Esophagus muscularis mucosa (tissue), 4 donors: Measurements from ENCODE around the gene SULT1A1.

ENCODE experiments used
- EP300 ChIP-seq: sonication (generic); formaldehyde crosslinking; IDR thresholded peaks from one replicate; pipeline ENCODE4 v1.6.1; 2017; ENCODE audit warnings: antibody characterized with exemption
- POLR2A ChIP-seq: fragments of 450-650 bp; IDR thresholded peaks from one replicate; pipeline ENCODE4 v1.6.1; 2017; ENCODE audit warnings: antibody characterized with exemption, moderate library complexity, mild to moderate bottlenecking, low read depth
- POLR2AphosphoS5 ChIP-seq, 2 donors: sonication (generic); formaldehyde crosslinking; IDR thresholded peaks; one replicate each; pipeline ENCODE4 v1.6.1; 2017; ENCODE audit warnings: antibody characterized with exemption in 2 of 2
- TF ChIP-seq, protein P1 (sequence below), 3 experiments: fragments of 200-600 bp in 2 of 3; fragments of 450-650 bp in 1 of 3; sonication (generic) in 2 of 3; IDR thresholded peaks; one replicate each; pipeline ENCODE4 v1.5.1; 2017 to 2019; ENCODE audit warnings: antibody characterized with exemption in 3 of 3, mild to moderate bottlenecking in 2 of 3, moderate library complexity in 1 of 3

DNA sequence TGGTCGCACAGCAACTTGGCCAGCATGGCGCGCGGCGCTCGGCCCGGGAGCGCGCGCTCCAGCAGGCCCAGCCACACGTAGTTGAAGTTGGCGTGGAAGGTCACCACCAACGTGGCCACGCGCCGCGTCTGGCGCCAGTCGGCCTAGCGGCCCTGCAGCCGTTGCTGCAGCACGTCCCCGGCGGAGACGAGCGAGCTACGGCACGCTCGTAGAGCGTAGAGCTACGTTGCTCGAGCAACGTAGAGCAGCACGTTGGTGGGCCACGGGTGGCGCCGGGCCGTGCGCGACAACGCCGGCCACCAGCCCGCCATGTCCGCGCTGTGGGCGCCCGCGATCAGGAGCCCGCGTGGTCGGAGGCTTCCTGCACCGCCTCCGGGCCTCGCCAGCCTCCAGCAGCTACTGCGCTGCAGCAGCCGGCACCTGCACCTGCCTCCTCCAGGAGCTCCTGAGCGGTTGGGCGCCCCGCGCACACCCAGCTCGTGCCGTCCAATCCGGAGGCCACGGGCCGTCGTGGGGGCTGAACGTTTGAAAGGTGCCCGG, 13.4 kb upstream of the SULT1A1 start:
- TF ChIP-seq POLR2A (no peak), EP300 (no peak), POLR2AphosphoS5 (IDR thresholded peaks at IDR 0.05) (peak in 1 of 2 donors; percentile 20)
- TF ChIP-seq, protein P1, sequence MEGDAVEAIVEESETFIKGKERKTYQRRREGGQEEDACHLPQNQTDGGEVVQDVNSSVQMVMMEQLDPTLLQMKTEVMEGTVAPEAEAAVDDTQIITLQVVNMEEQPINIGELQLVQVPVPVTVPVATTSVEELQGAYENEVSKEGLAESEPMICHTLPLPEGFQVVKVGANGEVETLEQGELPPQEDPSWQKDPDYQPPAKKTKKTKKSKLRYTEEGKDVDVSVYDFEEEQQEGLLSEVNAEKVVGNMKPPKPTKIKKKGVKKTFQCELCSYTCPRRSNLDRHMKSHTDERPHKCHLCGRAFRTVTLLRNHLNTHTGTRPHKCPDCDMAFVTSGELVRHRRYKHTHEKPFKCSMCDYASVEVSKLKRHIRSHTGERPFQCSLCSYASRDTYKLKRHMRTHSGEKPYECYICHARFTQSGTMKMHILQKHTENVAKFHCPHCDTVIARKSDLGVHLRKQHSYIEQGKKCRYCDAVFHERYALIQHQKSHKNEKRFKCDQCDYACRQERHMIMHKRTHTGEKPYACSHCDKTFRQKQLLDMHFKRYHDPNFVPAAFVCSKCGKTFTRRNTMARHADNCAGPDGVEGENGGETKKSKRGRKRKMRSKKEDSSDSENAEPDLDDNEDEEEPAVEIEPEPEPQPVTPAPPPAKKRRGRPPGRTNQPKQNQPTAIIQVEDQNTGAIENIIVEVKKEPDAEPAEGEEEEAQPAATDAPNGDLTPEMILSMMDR (IDR thresholded peaks at IDR 0.05) = no peak
